Measurements from ENCODE around the gene SART3. TPM values are rescaled to one million over a fixed set of nuclear protein-coding genes. Genes with fewer than 3 reads are reported as not detected.
"Not testable (repeated sequence)": the region's sequence is repeated elsewhere in the genome, so short reads cannot be mapped to it uniquely, and the experiment has no call there.

Gene SART3
- total RNA-seq, 4 donors from 2014 or later = 67.8 to 205 (median 77.7) TPM

GRCh38 chr12:108594960-108595710, 34.2 kb upstream of the SART3 start:
- H3K9me3 ChIP-seq = no peaks in the 10 kb centered on the region
- no peaks in the 10 kb centered on the region for H3K27me3 ChIP-seq
- H3K36me3 ChIP-seq = no peaks in the 10 kb centered on the region
- DNase-seq = no peak
- H3K4me1 ChIP-seq = no peaks in the 10 kb centered on the region
- H3K27ac ChIP-seq = peak overlapping the region in 1 of 4 donors; percentile 38
- TF ChIP-seq POLR2A (IDR thresholded peaks at IDR 0.05) (no peak), CTCF (IDR thresholded peaks at IDR 0.05) (no peak)
- no peak overlapping the region for H3K4me3 ChIP-seq

- Histone ChIP-seq H3K4me3 (no peak overlapping the region), H3K4me1 (no peaks in the 10 kb centered on the region), H3K9me3 (no peaks in the 10 kb centered on the region), H3K36me3 (no peaks in the 10 kb centered on the region), H3K27ac (peak overlapping the region in 1 of 4 donors; percentile 11), H3K27me3 (no peaks in the 10 kb centered on the region)
- DNase-seq = no peak
- TF ChIP-seq CTCF (IDR thresholded peaks at IDR 0.05) (no peak), POLR2A (IDR thresholded peaks at IDR 0.05) (no peak)
Observed at GRCh38 chr12:108594323-108594903, 33.4 kb upstream of the SART3 start.

- Histone ChIP-seq H3K9me3 (no peaks in the 10 kb centered on the region), H3K27ac (no peak overlapping the region), H3K4me3 (no peak overlapping the region), H3K36me3 (no peaks in the 10 kb centered on the region), H3K4me1 (no peaks in the 10 kb centered on the region), H3K27me3 (no peaks in the 10 kb centered on the region)
- no peak for DNase-seq
- TF ChIP-seq POLR2A (IDR thresholded peaks at IDR 0.05) (no peak), CTCF (IDR thresholded peaks at IDR 0.05) (no peak)
Observed at GRCh38 chr12:108592033-108592909, 31.3 kb upstream of the SART3 start.

- Histone ChIP-seq H3K9me3 (no peaks in the 10 kb centered on the region), H3K4me1 (no peaks in the 10 kb centered on the region), H3K27ac (no peak overlapping the region), H3K27me3 (no peaks in the 10 kb centered on the region), H3K36me3 (no peaks in the 10 kb centered on the region), H3K4me3 (no peak overlapping the region)
- DNase-seq = no peak
- TF ChIP-seq POLR2A (IDR thresholded peaks at IDR 0.05) (no peak), CTCF (IDR thresholded peaks at IDR 0.05) (no peak)
Observed at GRCh38 chr12:108591267-108591980, 30.5 kb upstream of the SART3 start.

GRCh38 chr12:108590463-108590862, 29.5 kb upstream of the SART3 start:
- not testable (repeated sequence) for H3K27ac ChIP-seq, H3K36me3 ChIP-seq, H3K9me3 ChIP-seq, H3K4me3 ChIP-seq, H3K4me1 ChIP-seq, DNase-seq, H3K27me3 ChIP-seq

Data from Peyer's patch (tissue), 4 donors.